Effector CD4-positive, alpha-beta T cell (primary cell): ENCODE measurements around the gene RBL2.
"Not testable (repeated sequence)": the region's sequence is repeated elsewhere in the genome, so short reads cannot be mapped to it uniquely, and the experiment has no call there.

Source experiments
- DNase-seq: peaks from one replicate; pipeline ENCODE4 v3.0.0-alpha.2; 2020

RBL2 gene

GRCh38 chr16:53539759-53540718 lies 105.8 kb downstream of the RBL2 start:
- not testable (repeated sequence) for DNase-seq
